Endothelial cell of umbilical vein (primary cell): ENCODE measurements around the gene NEO1. TPM values are rescaled to one million over a fixed set of nuclear protein-coding genes. Genes with fewer than 3 reads are reported as not detected.

Source experiments
- BruUV-seq: library from RNA; stranded (reverse); fragments of 400-500 nt; replicated peaks from 2 replicates; lab custom pipeline; 2021; lab: Mats Ljungman, UMichigan
- CTCF ChIA-PET: fragments of 300-600, 350-600 bp; sonication (Branson Sonifier 250); formaldehyde crosslinking; loops from one replicate; lab custom pipeline; 2021; ENCODE audit warnings: antibody characterized with exemption, inconsistent platforms; lab: Charles Lee
- POLR2A ChIA-PET: fragments of 300-600, 350-600 bp; sonication (Branson Sonifier 250); formaldehyde crosslinking; loops from one replicate; lab custom pipeline; 2021; ENCODE audit warnings: antibody characterized with exemption, inconsistent platforms; lab: Charles Lee
- DNase-seq: peaks from one replicate; pipeline ENCODE4 v3.0.0-alpha.2; 2011; ENCODE audit warnings: low read depth, low spot score
- FAIRE-seq: peaks from 2 replicates; lab custom pipeline; 2011; peaks lifted over from hg19 to GRCh38; lab: Jason Lieb, UNC
- H2AFZ ChIP-seq: 2 replicates; pipeline ENCODE4 v1.6.0; 2012; ENCODE audit warnings: low read depth, low read length, control low read depth, inconsistent platforms
- H3K27ac ChIP-seq: 2 replicates; pipeline ENCODE4 v1.5.1; 2011; ENCODE audit warnings: low read depth, mild to moderate bottlenecking, control low read depth, low read length, moderate library complexity; ENCODE audit not compliant: insufficient read depth
- H3K27me3 ChIP-seq, 2 experiments: 2 replicates each; pipeline versions ENCODE4 v1.6.0 to v1.6.1; 2011; ENCODE audit warnings: low read length in 2 of 2, mixed read lengths in 1 of 2; ENCODE audit not compliant: control insufficient read depth in 2 of 2, insufficient read depth in 2 of 2
- H3K36me3 ChIP-seq, 2 experiments: 2 replicates in 1 of 2; 3 replicates in 1 of 2; pipeline ENCODE4 v1.5.1; 2011; ENCODE audit warnings: low read length in 2 of 2, mild to moderate bottlenecking in 1 of 2, moderate library complexity in 1 of 2; ENCODE audit not compliant: control insufficient read depth in 2 of 2, insufficient read depth in 2 of 2; ENCODE audit errors: extremely low read depth in 1 of 2
- H3K4me1 ChIP-seq: 3 replicates; pipeline ENCODE4 v1.5.1; 2011; ENCODE audit warnings: mild to moderate bottlenecking, low read length; ENCODE audit not compliant: control insufficient read depth, insufficient read depth; ENCODE audit errors: extremely low read depth
- H3K4me2 ChIP-seq: 2 replicates; pipeline ENCODE4 v1.6.1; 2011; ENCODE audit warnings: low read length, control low read depth, mixed read lengths; ENCODE audit not compliant: insufficient read depth
- H3K4me3 ChIP-seq, 3 experiments: fragments of 200-600 bp in 1 of 3; sonication (generic), shearing (Covaris generic) in 1 of 3; replicated peaks in 1 of 3; 2 replicates each; pipeline ENCODE4 v1.5.1; 2011 to 2016; ENCODE audit warnings: control low read depth in 3 of 3, low read length in 3 of 3, mild to moderate bottlenecking in 2 of 3, inconsistent platforms in 1 of 3, low read depth in 1 of 3, moderate library complexity in 1 of 3; ENCODE audit not compliant: insufficient read depth in 1 of 3
- H3K79me2 ChIP-seq: 2 replicates; pipeline ENCODE4 v1.6.0; 2012; ENCODE audit warnings: low read length, inconsistent platforms; ENCODE audit not compliant: control insufficient read depth, insufficient read depth
- H3K9ac ChIP-seq: replicated peaks from 2 replicates; pipeline ENCODE3; 2011; ENCODE audit warnings: low read length, control low read depth; ENCODE audit not compliant: insufficient read depth; ENCODE audit errors: extremely low read depth
- H3K9me1 ChIP-seq: replicated peaks from 3 replicates; pipeline ENCODE4 v1.6.0; 2011; ENCODE audit warnings: mild to moderate bottlenecking, low read length; ENCODE audit not compliant: control insufficient read depth, insufficient read depth; ENCODE audit errors: extremely low read depth
- H3K9me3 ChIP-seq: replicated peaks from 2 replicates; pipeline ENCODE4 v1.5.1; 2012; ENCODE audit warnings: low read length, inconsistent platforms; ENCODE audit not compliant: control insufficient read depth, insufficient read depth
- H4K20me1 ChIP-seq: replicated peaks from 2 replicates; pipeline ENCODE3; 2011; ENCODE audit warnings: mild to moderate bottlenecking, low read length; ENCODE audit not compliant: control insufficient read depth, insufficient read depth; ENCODE audit errors: extremely low read depth
- FOS ChIP-seq: IDR thresholded peaks from 2 replicates; pipeline ENCODE4 v1.6.1; 2011; ENCODE audit warnings: mild to moderate bottlenecking, low read length, moderate library complexity, borderline replicate concordance; ENCODE audit not compliant: insufficient read depth
- JUN ChIP-seq: IDR thresholded peaks from 2 replicates; pipeline ENCODE4 v1.6.1; 2011; ENCODE audit warnings: borderline replicate concordance, low read depth; ENCODE audit not compliant: insufficient read length, insufficient read depth
- POLR2A ChIP-seq: IDR thresholded peaks from 2 replicates; pipeline ENCODE4 v1.6.1; 2012; ENCODE audit warnings: low read depth, mild to moderate bottlenecking, control low read depth, low read length
- POLR2AphosphoS5 ChIP-seq: IDR thresholded peaks from 2 replicates; pipeline ENCODE4 v1.6.1; 2012; ENCODE audit warnings: low read depth, mild to moderate bottlenecking, control low read depth, low read length, moderate library complexity; ENCODE audit not compliant: insufficient read depth
- dilution Hi-C: fragments of 300-500 bp; cut with MboI; formaldehyde crosslinking; loops from one replicate; pipeline ENCODE4 v1.15.0; 2019; ENCODE audit warnings: low sequenced_read_pairs; ENCODE audit not compliant: extremely low pct_ligation_motif_present
- intact Hi-C: fragments of 100-400 bp; cut with micrococcal nuclease; formaldehyde crosslinking; loops from one replicate; pipeline ENCODE4 v1.10.0; 2022
- polyA plus RNA-seq, 4 experiments: library from polyadenylated mRNA; depleted of rRNA in 3 of 4; stranded (reverse) in 3 of 4; unstranded in 1 of 4; fragments of >200 nt; gene quantifications; 2 replicates each; pipeline versions ENCODE4 v1.2.1 to v1.2.3, GENCODE V29; 2011 to 2012; ENCODE audit warnings: missing spikeins in 1 of 4
- total RNA-seq: library from RNA; stranded (reverse); gene quantifications from 2 replicates; pipeline ENCODE4 v1.2.3, GENCODE V29; 2021

NEO1 gene
- total and polyA plus RNA-seq, 2 donors (not counting 3 experiments of a cell fraction or from before 2014, with no cell fraction given): 0.12 to 0.35 TPM

DNA sequence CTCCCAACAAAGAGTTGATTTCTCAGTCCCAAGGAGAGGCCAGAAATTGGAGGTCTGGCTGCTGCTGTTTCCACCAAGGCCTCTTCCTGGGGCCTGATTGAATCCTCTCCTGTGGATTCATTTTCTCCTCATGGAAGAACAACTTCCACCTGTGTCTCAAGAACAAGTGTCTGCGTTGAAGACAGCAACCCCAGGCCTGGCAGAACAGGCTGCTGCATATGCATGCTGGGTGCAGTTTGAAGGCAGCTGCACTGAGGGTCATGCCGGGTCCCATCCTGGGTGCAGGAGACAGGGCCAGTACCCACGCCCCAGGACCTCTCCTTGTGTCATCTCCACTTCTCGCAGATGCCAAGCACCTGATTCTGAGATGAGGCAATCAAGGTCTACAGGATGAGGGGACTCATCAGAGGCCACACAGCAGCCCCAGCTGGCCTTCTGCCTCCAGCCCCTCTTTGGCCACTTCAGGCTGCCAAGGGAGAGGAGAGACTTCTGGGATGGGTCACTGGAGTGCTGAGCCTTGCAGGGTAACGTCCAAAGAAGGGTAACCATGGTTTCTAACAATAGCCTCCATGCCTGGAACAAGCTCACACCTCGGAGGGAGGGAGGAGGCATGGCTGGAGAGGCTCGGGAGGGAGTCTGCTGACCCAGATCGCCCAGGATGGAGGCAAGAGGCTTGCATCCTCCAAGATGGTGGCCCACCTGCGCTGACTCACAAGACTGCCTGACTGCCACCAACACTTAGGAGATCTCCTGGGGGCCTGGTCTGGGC is 286.5 kb downstream of the NEO1 start:
- Histone ChIP-seq H3K27me3 (no peaks in the 10 kb centered on the region), H3K4me1 (no peaks in the 10 kb centered on the region), H3K79me2 (no peaks in the 10 kb centered on the region), H3K4me2 (no peak overlapping the region), H3K4me3 (no peak overlapping the region), H4K20me1 (no peaks in the 10 kb centered on the region), H3K9me3 (no peaks in the 10 kb centered on the region), H3K9ac (no peak overlapping the region), H3K9me1 (no peaks in the 10 kb centered on the region), H3K27ac (no peak overlapping the region), H2AFZ (no peak overlapping the region), H3K36me3 (no peaks in the 10 kb centered on the region)
- dilution Hi-C loops: no loop called here
- POLR2A ChIA-PET: no interaction called here
- CTCF ChIA-PET: no interaction called here
- DNase-seq (no peak), FAIRE-seq (no peak)
- TF ChIP-seq JUN: no peak
- BruUV-seq: no TSS peak
- intact Hi-C loops: no loop called here

DNA sequence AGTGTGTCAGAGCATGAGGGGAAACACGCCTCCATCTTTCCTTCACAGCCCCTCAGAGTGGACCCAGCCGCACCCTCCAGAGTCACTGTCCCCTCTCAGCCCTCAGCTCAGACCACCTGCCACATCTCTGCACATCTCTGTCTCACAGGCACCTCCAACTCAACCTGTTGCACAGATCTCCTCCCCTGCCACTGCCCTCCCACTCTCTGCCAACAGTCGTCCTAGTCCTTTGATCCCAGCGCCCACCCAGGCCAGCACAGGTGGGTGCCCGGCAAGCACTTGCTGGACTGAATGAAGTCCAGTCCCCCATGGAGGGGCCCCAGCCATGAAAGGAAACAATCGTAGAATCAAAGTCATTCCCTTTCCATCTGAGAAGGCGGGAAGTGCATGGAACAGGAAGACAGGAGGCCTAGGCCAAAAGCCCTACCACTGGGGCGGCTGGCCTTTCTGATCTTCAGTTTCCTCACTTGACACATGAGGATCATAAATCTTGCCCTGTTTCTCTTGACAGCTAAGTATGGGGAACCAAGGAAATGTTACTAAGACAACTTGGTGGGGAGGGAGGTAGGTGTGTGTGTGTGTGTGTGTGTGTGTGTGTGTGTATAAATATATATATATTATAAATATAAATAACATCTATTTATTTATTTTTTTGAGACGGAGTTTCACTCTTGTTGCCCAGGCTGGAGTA is 288.4 kb downstream of the NEO1 start:
- H3K9ac ChIP-seq: no peak overlapping the region
- H3K27ac ChIP-seq: no peak overlapping the region
- no peaks in the 10 kb centered on the region for H3K9me3 ChIP-seq
- ChIA-PET CTCF (no interaction called here), POLR2A (no interaction called here)
- H3K79me2 ChIP-seq: no peaks in the 10 kb centered on the region
- intact Hi-C loops (no loop called here), dilution Hi-C loops (no loop called here)
- FAIRE-seq (no peak), DNase-seq (no peak)
- H3K4me2 ChIP-seq: no peak overlapping the region
- H3K4me3 ChIP-seq: no peak overlapping the region
- no peaks in the 10 kb centered on the region for H4K20me1 ChIP-seq
- H3K36me3 ChIP-seq: no peaks in the 10 kb centered on the region
- H2AFZ ChIP-seq: no peak overlapping the region
- H3K4me1 ChIP-seq: no peaks in the 10 kb centered on the region
- H3K9me1 ChIP-seq: no peaks in the 10 kb centered on the region
- TF ChIP-seq JUN: no peak
- no peak for TF ChIP-seq POLR2A
- TF ChIP-seq POLR2AphosphoS5: no peak
- TF ChIP-seq FOS: no peak
- BruUV-seq: no TSS peak
- no peaks in the 10 kb centered on the region for H3K27me3 ChIP-seq
